Neural progenitor cell (in vitro differentiated cells): ENCODE results near the gene MYH3.

Experiments
- EZH2 ChIP-seq: fragments of 200-600 bp; sonication (generic); IDR thresholded peaks from 2 replicates; pipeline ENCODE4 v1.6.1; 2017; ENCODE audit warnings: antibody characterized with exemption, mild to moderate bottlenecking, moderate library complexity
- EZH2phosphoT487 ChIP-seq: fragments of 200-600 bp; sonication (generic); IDR thresholded peaks from 2 replicates; pipeline ENCODE4 v1.6.1; 2017; ENCODE audit warnings: antibody characterized with exemption
- TF ChIP-seq, protein P1 (sequence below): fragments of 200-600 bp; sonication (generic); IDR thresholded peaks from 2 replicates; pipeline ENCODE4 v1.5.1; 2017; ENCODE audit warnings: antibody characterized with exemption, mild to moderate bottlenecking

DNA sequence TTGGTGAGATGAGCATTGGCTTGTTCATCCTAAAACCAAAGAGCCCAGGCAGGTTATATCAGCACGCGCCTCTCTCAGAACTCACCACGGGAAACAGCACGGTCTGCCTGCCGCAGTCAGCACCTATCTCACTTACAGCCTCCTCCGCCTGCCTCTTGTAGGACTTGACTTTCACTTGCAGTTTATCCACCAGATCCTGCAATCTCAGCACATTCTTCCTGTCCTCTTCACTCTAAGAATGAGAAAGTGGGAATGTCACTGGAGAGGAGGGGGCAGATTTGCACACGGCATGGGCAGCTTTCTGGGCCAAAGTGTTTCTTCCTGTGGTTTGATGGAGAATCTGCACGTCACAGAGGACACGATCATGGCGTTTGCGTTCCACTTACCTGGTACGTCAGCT lies 27.4 kb downstream of the MYH3 start:
- TF ChIP-seq, protein P1, sequence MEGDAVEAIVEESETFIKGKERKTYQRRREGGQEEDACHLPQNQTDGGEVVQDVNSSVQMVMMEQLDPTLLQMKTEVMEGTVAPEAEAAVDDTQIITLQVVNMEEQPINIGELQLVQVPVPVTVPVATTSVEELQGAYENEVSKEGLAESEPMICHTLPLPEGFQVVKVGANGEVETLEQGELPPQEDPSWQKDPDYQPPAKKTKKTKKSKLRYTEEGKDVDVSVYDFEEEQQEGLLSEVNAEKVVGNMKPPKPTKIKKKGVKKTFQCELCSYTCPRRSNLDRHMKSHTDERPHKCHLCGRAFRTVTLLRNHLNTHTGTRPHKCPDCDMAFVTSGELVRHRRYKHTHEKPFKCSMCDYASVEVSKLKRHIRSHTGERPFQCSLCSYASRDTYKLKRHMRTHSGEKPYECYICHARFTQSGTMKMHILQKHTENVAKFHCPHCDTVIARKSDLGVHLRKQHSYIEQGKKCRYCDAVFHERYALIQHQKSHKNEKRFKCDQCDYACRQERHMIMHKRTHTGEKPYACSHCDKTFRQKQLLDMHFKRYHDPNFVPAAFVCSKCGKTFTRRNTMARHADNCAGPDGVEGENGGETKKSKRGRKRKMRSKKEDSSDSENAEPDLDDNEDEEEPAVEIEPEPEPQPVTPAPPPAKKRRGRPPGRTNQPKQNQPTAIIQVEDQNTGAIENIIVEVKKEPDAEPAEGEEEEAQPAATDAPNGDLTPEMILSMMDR: no peak
- TF ChIP-seq EZH2 (no peak), EZH2phosphoT487 (no peak)
